NCI-H460 (cell line): Measurements from ENCODE around the gene KNTC1. TPM values are rescaled to one million over a fixed set of nuclear protein-coding genes. Genes with fewer than 3 reads are reported as not detected.
"Not testable (repeated sequence)": the region's sequence is repeated elsewhere in the genome, so short reads cannot be mapped to it uniquely, and the experiment has no call there.

Source experiments
- DNase-seq: peaks from one replicate; pipeline ENCODE4 v3.0.0-alpha.2; 2016; ENCODE audit warnings: low read depth; ENCODE audit errors: extremely low read depth
- polyA plus RNA-seq: library from polyadenylated mRNA; depleted of rRNA; stranded (reverse); fragments of >200 nt; gene quantifications from 2 replicates; pipeline ENCODE4 v1.2.3, GENCODE V29; 2014; cell fraction: nucleus; rRNA removed
- total RNA-seq: library from RNA; depleted of rRNA; stranded (reverse); fragments of >200 nt; shearing (Covaris generic); gene quantifications from 2 replicates; pipeline ENCODE4 v1.2.3, GENCODE V29; 2014; rRNA removed

KNTC1 gene
- total RNA-seq = 40.7 and 51.0 TPM in 2 replicates
- 237 and 354 TPM in 2 replicates for polyA plus RNA-seq

GRCh38 chr12:122526683-122527477 lies at the start of gene KNTC1, which contains the start of gene RSRC2:
KNTC1 (plus strand) TSS chr12:122527249; CDS start chr12:122530064, 2,815 bp downstream.
RSRC2 (minus strand) TSS chr12:122526936; CDS start chr12:122526853, 83 bp downstream.
- peak; percentile 100 for DNase-seq

GRCh38 chr12:122480753-122481152 lies 46.3 kb upstream of the KNTC1 start:
- no peak for DNase-seq

- no peak for DNase-seq
Observed at GRCh38 chr12:122481861-122482260, 45.2 kb upstream of the KNTC1 start.

- no peak for DNase-seq
Observed at GRCh38 chr12:122483969-122484368, 43.1 kb upstream of the KNTC1 start.

GRCh38 chr12:122484385-122484784 lies 42.7 kb upstream of the KNTC1 start:
- not testable (repeated sequence) for DNase-seq

GRCh38 chr12:122486360-122486759 lies 40.7 kb upstream of the KNTC1 start:
- DNase-seq = not testable (repeated sequence)

GRCh38 chr12:122486805-122487426 lies 40.1 kb upstream of the KNTC1 start:
- no peak for DNase-seq

GRCh38 chr12:122487807-122488206 lies 39.2 kb upstream of the KNTC1 start:
- not testable (repeated sequence) for DNase-seq

GRCh38 chr12:122489038-122489437 lies 38.0 kb upstream of the KNTC1 start:
- DNase-seq = no peak

GRCh38 chr12:122491991-122492390 lies 35.1 kb upstream of the KNTC1 start:
- DNase-seq = no peak

- not testable (repeated sequence) for DNase-seq
Observed at GRCh38 chr12:122493222-122493621, 33.8 kb upstream of the KNTC1 start.

GRCh38 chr12:122495258-122495657 lies 31.8 kb upstream of the KNTC1 start:
- no peak for DNase-seq

- peak; percentile 38 for DNase-seq
Observed at GRCh38 chr12:122499991-122500684, 26.9 kb upstream of the KNTC1 start.

GRCh38 chr12:122500685-122501488 lies 26.2 kb upstream of the KNTC1 start, which contains the start of gene ZCCHC8:
ZCCHC8 (minus strand) TSS chr12:122500932; CDS start chr12:122500840, 92 bp downstream.
- peak; percentile 98 for DNase-seq

GRCh38 chr12:122501489-122501989 lies 25.5 kb upstream of the KNTC1 start:
- DNase-seq = no peak

GRCh38 chr12:122503147-122503751 lies 23.8 kb upstream of the KNTC1 start:
- no peak for DNase-seq

- no peak for DNase-seq
Observed at GRCh38 chr12:122503783-122504590, 23.1 kb upstream of the KNTC1 start.

- DNase-seq = no peak
Observed at GRCh38 chr12:122505419-122506051, 21.5 kb upstream of the KNTC1 start.
